Measurements from ENCODE around the gene RTCB.
"Not testable (repeated sequence)": the region's sequence is repeated elsewhere in the genome, so short reads cannot be mapped to it uniquely, and the experiment has no call there.

Gene RTCB

GRCh38 chr22:32389685-32390084, 22.4 kb downstream of the RTCB start:
- no peak for DNase-seq (ENCODE audit: low read depth)

- no peak for DNase-seq (ENCODE audit: low read depth)
Observed at GRCh38 chr22:32385681-32386080, 26.4 kb downstream of the RTCB start.

- no peak for DNase-seq (ENCODE audit: low read depth)
Observed at GRCh38 chr22:32380991-32381390, 31.1 kb downstream of the RTCB start.

- DNase-seq (ENCODE audit: low read depth): no peak
Observed at GRCh38 chr22:32378707-32379272, 33.3 kb downstream of the RTCB start.

- DNase-seq (ENCODE audit: low read depth): no peak
Observed at GRCh38 chr22:32376681-32377080, 35.4 kb downstream of the RTCB start.

GRCh38 chr22:32375678-32376450, 36.2 kb downstream of the RTCB start:
- no peak for DNase-seq (ENCODE audit: low read depth)

- no peak for DNase-seq (ENCODE audit: low read depth)
Observed at GRCh38 chr22:32364210-32364609, 47.8 kb downstream of the RTCB start.

- DNase-seq (ENCODE audit: low read depth): no peak
Observed at GRCh38 chr22:32361257-32361656, 50.8 kb downstream of the RTCB start.

- not testable (repeated sequence) for DNase-seq (ENCODE audit: low read depth)
Observed at GRCh38 chr22:32360096-32360495, 52.0 kb downstream of the RTCB start.

- not testable (repeated sequence) for DNase-seq (ENCODE audit: low read depth)
Observed at GRCh38 chr22:32357567-32357966, 54.5 kb downstream of the RTCB start, which contains the start of gene RFPL3. RFPL3 (plus strand) TSS chr22:32357867; CDS start chr22:32358072, 205 bp downstream.

GRCh38 chr22:32355760-32356159, 56.3 kb downstream of the RTCB start:
- DNase-seq (ENCODE audit: low read depth): no peak

- DNase-seq (ENCODE audit: low read depth): peak; percentile 58
Observed at GRCh38 chr22:32354360-32355351, 57.4 kb downstream of the RTCB start.

GRCh38 chr22:32353840-32354239, 58.2 kb downstream of the RTCB start:
- no peak for DNase-seq (ENCODE audit: low read depth)

- DNase-seq (ENCODE audit: low read depth): no peak
Observed at GRCh38 chr22:32353292-32353691, 58.8 kb downstream of the RTCB start.

GRCh38 chr22:32352681-32353080, 59.4 kb downstream of the RTCB start:
- DNase-seq (ENCODE audit: low read depth): no peak

- DNase-seq (ENCODE audit: low read depth): not testable (repeated sequence)
Observed at GRCh38 chr22:32351875-32352274, 60.2 kb downstream of the RTCB start.

GRCh38 chr22:32348031-32348611, 63.9 kb downstream of the RTCB start:
- no peak for DNase-seq (ENCODE audit: low read depth)

- no peak for DNase-seq (ENCODE audit: low read depth)
Observed at GRCh38 chr22:32343941-32344340, 68.1 kb downstream of the RTCB start.

- no peak for DNase-seq (ENCODE audit: low read depth)
Observed at GRCh38 chr22:32342977-32343376, 69.1 kb downstream of the RTCB start.

- DNase-seq (ENCODE audit: low read depth): no peak
Observed at GRCh38 chr22:32341122-32341740, 70.8 kb downstream of the RTCB start.

- DNase-seq (ENCODE audit: low read depth): no peak
Observed at GRCh38 chr22:32340411-32340810, 71.6 kb downstream of the RTCB start.
